AG09309 (cell line): ENCODE measurements around the gene TMEM37.

Experiments used
- DNase-seq: peaks from one replicate; pipeline ENCODE4 v3.0.0-alpha.2; 2010; ENCODE audit warnings: low read depth
- H3K4me3 ChIP-seq: 2 replicates; pipeline ENCODE4 v1.5.1; 2011; ENCODE audit warnings: mild to moderate bottlenecking, low read depth, low read length, moderate library complexity; ENCODE audit not compliant: control insufficient read depth
- CTCF ChIP-seq: IDR thresholded peaks from 2 replicates; pipeline ENCODE4 v1.5.1; 2011; ENCODE audit warnings: mild to moderate bottlenecking, low read depth, low read length, inconsistent platforms; ENCODE audit not compliant: insufficient read depth, control insufficient read depth; ENCODE audit errors: missing control alignments

TMEM37 gene

GRCh38 chr2:119438128-119438656, 6.5 kb downstream of the TMEM37 start:
- TF ChIP-seq CTCF, result no peak
- no peak for DNase-seq
- no peak overlapping the region for H3K4me3 ChIP-seq

GRCh38 chr2:119438726-119439284, 7.2 kb downstream of the TMEM37 start:
- no peak for DNase-seq
- no peak for TF ChIP-seq CTCF
- no peak overlapping the region for H3K4me3 ChIP-seq

GRCh38 chr2:119439574-119440500, 8.2 kb downstream of the TMEM37 start:
- TF ChIP-seq CTCF, result no peak
- DNase-seq, result no peak
- H3K4me3 ChIP-seq, result no peak overlapping the region

- TF ChIP-seq CTCF, result no peak
- no peak overlapping the region for H3K4me3 ChIP-seq
- no peak for DNase-seq
Observed at GRCh38 chr2:119440501-119440870, 8.8 kb downstream of the TMEM37 start.

- H3K4me3 ChIP-seq, result no peak overlapping the region
- DNase-seq, result no peak
- no peak for TF ChIP-seq CTCF
Observed at GRCh38 chr2:119440873-119441272, 9.2 kb downstream of the TMEM37 start.

GRCh38 chr2:119441376-119442225, 9.9 kb downstream of the TMEM37 start:
- no peak for DNase-seq
- no peak overlapping the region for H3K4me3 ChIP-seq
- no peak for TF ChIP-seq CTCF
